Tibial nerve (tissue), 4 donors: ENCODE measurements around the gene CRACR2A.

Experiments used
- EP300 ChIP-seq, 2 donors: sonication (generic); formaldehyde crosslinking; IDR thresholded peaks; one replicate each; pipeline ENCODE4 v1.6.1; 2017; ENCODE audit warnings: antibody characterized with exemption in 2 of 2, mild to moderate bottlenecking in 1 of 2
- POLR2A ChIP-seq, 2 donors: fragments of 450-650 bp; IDR thresholded peaks; one replicate each; pipeline ENCODE4 v1.6.1; 2017; ENCODE audit warnings: antibody characterized with exemption in 2 of 2, mild to moderate bottlenecking in 2 of 2, moderate library complexity in 2 of 2
- TF ChIP-seq, protein P1 (sequence below), 5 experiments: fragments of 200-600 bp in 3 of 5; fragments of 450-650 bp in 2 of 5; sonication (generic) in 3 of 5; IDR thresholded peaks; one replicate each; pipeline ENCODE4 v1.5.1; 2016 to 2019; ENCODE audit warnings: antibody characterized with exemption in 5 of 5, mild to moderate bottlenecking in 3 of 5, moderate library complexity in 2 of 5

DNA sequence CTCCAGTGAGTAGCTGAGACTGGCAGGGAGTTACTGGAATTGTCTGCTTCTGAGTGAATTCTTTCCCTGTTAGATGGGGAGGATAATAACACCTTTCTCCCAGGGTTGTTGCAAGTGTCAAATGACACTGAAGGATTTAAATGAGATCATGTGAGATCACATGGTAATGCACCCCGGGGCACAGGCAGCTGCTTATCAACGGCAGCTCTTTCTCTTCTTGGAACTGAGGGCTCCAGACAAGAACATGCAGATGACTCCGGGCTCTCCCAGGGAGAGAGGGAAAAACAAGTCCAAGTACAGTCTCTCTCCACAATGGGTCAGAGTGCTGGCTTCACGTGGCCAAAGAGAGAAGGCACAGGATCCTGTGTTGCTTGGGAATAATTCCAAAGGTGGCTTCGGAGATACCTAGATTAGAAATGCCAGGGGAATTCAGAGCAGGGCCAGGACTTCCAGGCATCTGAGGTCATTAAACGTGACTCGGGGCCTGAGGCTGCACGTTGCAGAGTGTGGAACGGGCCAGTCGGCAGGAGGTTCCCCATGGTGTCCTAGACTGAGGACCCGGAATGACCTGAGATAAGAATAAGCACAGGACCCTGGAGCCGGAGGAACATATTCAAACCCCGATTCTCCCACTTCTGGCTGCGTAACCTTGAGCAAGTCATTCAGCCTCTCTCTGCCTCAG lies 152.7 kb downstream of the CRACR2A start:
- no peak for TF ChIP-seq EP300 (IDR thresholded peaks at IDR 0.05)
- TF ChIP-seq, protein P1, sequence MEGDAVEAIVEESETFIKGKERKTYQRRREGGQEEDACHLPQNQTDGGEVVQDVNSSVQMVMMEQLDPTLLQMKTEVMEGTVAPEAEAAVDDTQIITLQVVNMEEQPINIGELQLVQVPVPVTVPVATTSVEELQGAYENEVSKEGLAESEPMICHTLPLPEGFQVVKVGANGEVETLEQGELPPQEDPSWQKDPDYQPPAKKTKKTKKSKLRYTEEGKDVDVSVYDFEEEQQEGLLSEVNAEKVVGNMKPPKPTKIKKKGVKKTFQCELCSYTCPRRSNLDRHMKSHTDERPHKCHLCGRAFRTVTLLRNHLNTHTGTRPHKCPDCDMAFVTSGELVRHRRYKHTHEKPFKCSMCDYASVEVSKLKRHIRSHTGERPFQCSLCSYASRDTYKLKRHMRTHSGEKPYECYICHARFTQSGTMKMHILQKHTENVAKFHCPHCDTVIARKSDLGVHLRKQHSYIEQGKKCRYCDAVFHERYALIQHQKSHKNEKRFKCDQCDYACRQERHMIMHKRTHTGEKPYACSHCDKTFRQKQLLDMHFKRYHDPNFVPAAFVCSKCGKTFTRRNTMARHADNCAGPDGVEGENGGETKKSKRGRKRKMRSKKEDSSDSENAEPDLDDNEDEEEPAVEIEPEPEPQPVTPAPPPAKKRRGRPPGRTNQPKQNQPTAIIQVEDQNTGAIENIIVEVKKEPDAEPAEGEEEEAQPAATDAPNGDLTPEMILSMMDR (IDR thresholded peaks at IDR 0.05): no peak
- TF ChIP-seq POLR2A (IDR thresholded peaks at IDR 0.05): no peak
